ENCODE results near the gene RRAGC. TPM values are rescaled to one million over a fixed set of nuclear protein-coding genes. Genes with fewer than 3 reads are reported as not detected.

RRAGC gene
- total and polyA plus RNA-seq, 2 donors (not counting 3 experiments of a cell fraction or from before 2014, with no cell fraction given), result 24.1 to 40.1 TPM

- Histone ChIP-seq H3K4me1 (ENCODE audit: control insufficient read depth, extremely low read depth, insufficient read depth, low read length) (no peaks in the 10 kb centered on the region), H3K27ac (ENCODE audit: insufficient read depth, low read depth, low read length) (no peak overlapping the region), H3K9me1 (replicated peaks; ENCODE audit: control insufficient read depth, extremely low read depth, insufficient read depth, low read length) (no peaks in the 10 kb centered on the region), H3K9ac (replicated peaks; ENCODE audit: extremely low read depth, insufficient read depth, low read length) (no peak overlapping the region), H3K4me3 (replicated peaks in 1 of 3; ENCODE audit: insufficient read depth in 1 of 3, low read depth in 1 of 3, low read length in 3 of 3) (no peak overlapping the region), H3K36me3 (ENCODE audit: control insufficient read depth in 2 of 2, extremely low read depth in 1 of 2, insufficient read depth in 2 of 2, low read length in 2 of 2) (no peaks in the 10 kb centered on the region), H2AFZ (ENCODE audit: low read depth, low read length) (no peak overlapping the region), H3K4me2 (ENCODE audit: insufficient read depth, low read length) (no peak overlapping the region), H4K20me1 (replicated peaks; ENCODE audit: control insufficient read depth, extremely low read depth, insufficient read depth, low read length) (no peaks in the 10 kb centered on the region), H3K27me3 (ENCODE audit: control insufficient read depth in 2 of 2, insufficient read depth in 2 of 2, low read length in 2 of 2) (peaks cover 6 to 9% of the 10 kb centered on the region in 2 experiments), H3K9me3 (replicated peaks; ENCODE audit: control insufficient read depth, insufficient read depth, low read length) (no peaks in the 10 kb centered on the region), H3K79me2 (ENCODE audit: control insufficient read depth, insufficient read depth, low read length) (no peaks in the 10 kb centered on the region)
- no TSS peak for BruUV-seq (replicated peaks)
- TF ChIP-seq CTCF (IDR thresholded peaks at IDR 0.05; ENCODE audit: extremely low read depth in 1 of 2, insufficient read depth in 1 of 2, low read depth in 1 of 2, low read length in 2 of 2) (no peak), POLR2AphosphoS5 (IDR thresholded peaks at IDR 0.05; ENCODE audit: insufficient read depth, low read depth, low read length) (no peak), MAX (IDR thresholded peaks at IDR 0.05; ENCODE audit: insufficient read depth, insufficient read length) (no peak), EZH2 (IDR thresholded peaks at IDR 0.05; ENCODE audit: borderline replicate concordance, low read depth, low read length, severe bottlenecking) (no peak), POLR2A (IDR thresholded peaks at IDR 0.05; ENCODE audit: low read depth, low read length) (no peak), GATA2 (IDR thresholded peaks at IDR 0.05; ENCODE audit: insufficient read depth, insufficient read length, low read depth, low read length) (no peak), FOS (IDR thresholded peaks at IDR 0.05; ENCODE audit: borderline replicate concordance, insufficient read depth, low read length) (no peak), JUN (IDR thresholded peaks at IDR 0.05; ENCODE audit: borderline replicate concordance, insufficient read depth, insufficient read length, low read depth) (no peak), MYC (IDR thresholded peaks at IDR 0.05; ENCODE audit: low read depth, low read length) (no peak)
- DNase-seq (ENCODE audit: low read depth, low spot score) (no peak), FAIRE-seq (no peak)
- CTCF ChIA-PET, result no interaction called here
- intact Hi-C loops (cut with micrococcal nuclease), result no loop called here
- dilution Hi-C loops (cut with MboI; ENCODE audit: extremely low pct_ligation_motif_present, low sequenced_read_pairs), result no loop called here
- POLR2A ChIA-PET, result no interaction called here
These were observed 69.0 kb downstream of the RRAGC start for GRCh38 chr1:38790422-38791163.

All from endothelial cell of umbilical vein (primary cell).